HG03565 (cell line): Measurements from ENCODE around the gene NCKAP5L.
A peak's percentile ranks its signal among the peaks of the same experiment; 100 is the strongest.

Experiments used
- ATAC-seq: cut with Tn5 transposase; IDR thresholded peaks from one replicate; pipeline ENCODE4 v1.9.1; 2021; ENCODE audit warnings: mild to moderate bottlenecking, moderate library complexity; ENCODE audit not compliant: unreplicated experiment

NCKAP5L gene

GRCh38 chr12:49744363-49744885 is 83.8 kb downstream of the NCKAP5L start:
- no peak for ATAC-seq

GRCh38 chr12:49741882-49742620 is 86.2 kb downstream of the NCKAP5L start:
- ATAC-seq: peak; percentile 39
